ENCODE results near the gene IFT43. TPM values are rescaled to one million over a fixed set of nuclear protein-coding genes. Genes with fewer than 3 reads are reported as not detected.

Gene IFT43
- polyA plus RNA-seq, 1 of the 3 experiments (the other 2 are of a cell fraction): 78.8 TPM

- no peak for DNase-seq
- no peak overlapping the region for H3K27ac ChIP-seq (ENCODE audit: low read depth in 2 of 2, low read length in 1 of 2)
- TF ChIP-seq MXI1 (IDR thresholded peaks at IDR 0.05; ENCODE audit: low read depth, low read length) (no peak), SMC3 (IDR thresholded peaks at IDR 0.05; ENCODE audit: low read depth, low read length) (no peak)
- H3K9ac ChIP-seq: no peak overlapping the region
- no peak overlapping the region for H3K4me2 ChIP-seq
- H3K4me3 ChIP-seq (ENCODE audit: low read depth in 2 of 2, low read length in 1 of 2): no peak overlapping the region
- 90% methylated on average over 9 of the region's 9 CpGs for WGBS (ENCODE audit: low lambda C conversion rate)
- H3K4me1 ChIP-seq (ENCODE audit: control insufficient read depth in 1 of 2, insufficient read depth in 2 of 2, low read depth in 1 of 2, low read length in 1 of 2): no peaks in the 10 kb centered on the region
- H3K9me2 ChIP-seq: no peaks in the 10 kb centered on the region
- no peaks in the 10 kb centered on the region for H3K9me3 ChIP-seq
- H3K27me3 ChIP-seq (ENCODE audit: insufficient read depth): no peaks in the 10 kb centered on the region
- ChIA-PET CTCF (interaction anchor here (0.6 to 1.2 kb wide), 3 partner anchors 12 to 496 kb away, joined by 3 read pairs; no protein-coding TSS in a partner anchor), POLR2A (no interaction called here)
- no peaks in the 10 kb centered on the region for H3F3A ChIP-seq (replicated peaks; ENCODE audit: insufficient read depth)
- no peak overlapping the region for H2AFZ ChIP-seq (ENCODE audit: low read depth)
- no peaks in the 10 kb centered on the region for H4K20me1 ChIP-seq (ENCODE audit: insufficient read depth)
- H3K36me3 ChIP-seq (replicated peaks in 1 of 2; ENCODE audit: control insufficient read depth in 1 of 2, insufficient read depth in 2 of 2, low read length in 1 of 2): peaks cover 44 to 70% of the 10 kb centered on the region in 2 experiments
- peaks cover 6% of the 10 kb centered on the region; the same call in 1 of the 2 replicates for H3K79me2 ChIP-seq (ENCODE audit: insufficient read depth)
Observed at GRCh38 chr14:76012354-76012753, 26.8 kb downstream of the IFT43 start.

- H3K4me3 ChIP-seq (ENCODE audit: low read depth in 2 of 2, low read length in 1 of 2): no peak overlapping the region
- peaks cover 57 to 64% of the 10 kb centered on the region in 2 experiments for H3K36me3 ChIP-seq (replicated peaks in 1 of 2; ENCODE audit: control insufficient read depth in 1 of 2, insufficient read depth in 2 of 2, low read length in 1 of 2)
- H3K79me2 ChIP-seq (ENCODE audit: insufficient read depth): peaks cover 20% of the 10 kb centered on the region
- no peak overlapping the region for H3K9ac ChIP-seq
- no peaks in the 10 kb centered on the region for H3F3A ChIP-seq (replicated peaks; ENCODE audit: insufficient read depth)
- no peak overlapping the region for H3K27ac ChIP-seq (ENCODE audit: low read depth in 2 of 2, low read length in 1 of 2)
- ChIA-PET POLR2A (no interaction called here), CTCF (interaction anchor here (1.4 kb wide), 1 partner anchor 36 kb away, joined by 4 read pairs; no protein-coding TSS in a partner anchor)
- no peak overlapping the region for H3K4me2 ChIP-seq
- no peaks in the 10 kb centered on the region for H3K4me1 ChIP-seq (ENCODE audit: control insufficient read depth in 1 of 2, insufficient read depth in 2 of 2, low read depth in 1 of 2, low read length in 1 of 2)
- H3K27me3 ChIP-seq (ENCODE audit: insufficient read depth): no peaks in the 10 kb centered on the region
- no peak for TF ChIP-seq JUND (IDR thresholded peaks at IDR 0.05)
- TF ChIP-seq TEAD4 (IDR thresholded peaks at IDR 0.05; ENCODE audit: borderline replicate concordance, insufficient read depth): no peak
- TF ChIP-seq REST (IDR thresholded peaks at IDR 0.05; ENCODE audit: low read depth, low read length): no peak
- TF ChIP-seq EZH2phosphoT487 (IDR thresholded peaks at IDR 0.05; ENCODE audit: borderline replicate concordance, low read depth): no peak
- TF ChIP-seq MXI1 (IDR thresholded peaks at IDR 0.05; ENCODE audit: low read depth, low read length): no peak
- no peak for TF ChIP-seq GABPA (IDR thresholded peaks at IDR 0.05; ENCODE audit: low read depth)
- TF ChIP-seq TCF12 (IDR thresholded peaks at IDR 0.05): no peak
- TF ChIP-seq, protein P1, sequence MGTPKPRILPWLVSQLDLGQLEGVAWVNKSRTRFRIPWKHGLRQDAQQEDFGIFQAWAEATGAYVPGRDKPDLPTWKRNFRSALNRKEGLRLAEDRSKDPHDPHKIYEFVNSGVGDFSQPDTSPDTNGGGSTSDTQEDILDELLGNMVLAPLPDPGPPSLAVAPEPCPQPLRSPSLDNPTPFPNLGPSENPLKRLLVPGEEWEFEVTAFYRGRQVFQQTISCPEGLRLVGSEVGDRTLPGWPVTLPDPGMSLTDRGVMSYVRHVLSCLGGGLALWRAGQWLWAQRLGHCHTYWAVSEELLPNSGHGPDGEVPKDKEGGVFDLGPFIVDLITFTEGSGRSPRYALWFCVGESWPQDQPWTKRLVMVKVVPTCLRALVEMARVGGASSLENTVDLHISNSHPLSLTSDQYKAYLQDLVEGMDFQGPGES (IDR thresholded peaks at IDR 0.05; ENCODE audit: low read depth, low read length): no peak
- DNase-seq: no peak
- no peaks in the 10 kb centered on the region for H3K9me3 ChIP-seq
- H3K9me2 ChIP-seq: no peaks in the 10 kb centered on the region
- H2AFZ ChIP-seq (ENCODE audit: low read depth): no peak overlapping the region
- H4K20me1 ChIP-seq (ENCODE audit: insufficient read depth): no peaks in the 10 kb centered on the region
- WGBS (ENCODE audit: low lambda C conversion rate): 80% methylated on average over 1 of the region's 1 CpG
Observed at GRCh38 chr14:76015191-76015590, 29.6 kb downstream of the IFT43 start.

All from SK-N-SH (cell line).